NCI-H1417 treated with DMSO at 0.1 percent for 48 hours (cell line): ENCODE results near the gene SYT1.

Experiments
- DNase-seq: peaks from one replicate; lab custom pipeline; 2025; lab: John Stamatoyannopoulos, UW

The SYT1 gene

DNA sequence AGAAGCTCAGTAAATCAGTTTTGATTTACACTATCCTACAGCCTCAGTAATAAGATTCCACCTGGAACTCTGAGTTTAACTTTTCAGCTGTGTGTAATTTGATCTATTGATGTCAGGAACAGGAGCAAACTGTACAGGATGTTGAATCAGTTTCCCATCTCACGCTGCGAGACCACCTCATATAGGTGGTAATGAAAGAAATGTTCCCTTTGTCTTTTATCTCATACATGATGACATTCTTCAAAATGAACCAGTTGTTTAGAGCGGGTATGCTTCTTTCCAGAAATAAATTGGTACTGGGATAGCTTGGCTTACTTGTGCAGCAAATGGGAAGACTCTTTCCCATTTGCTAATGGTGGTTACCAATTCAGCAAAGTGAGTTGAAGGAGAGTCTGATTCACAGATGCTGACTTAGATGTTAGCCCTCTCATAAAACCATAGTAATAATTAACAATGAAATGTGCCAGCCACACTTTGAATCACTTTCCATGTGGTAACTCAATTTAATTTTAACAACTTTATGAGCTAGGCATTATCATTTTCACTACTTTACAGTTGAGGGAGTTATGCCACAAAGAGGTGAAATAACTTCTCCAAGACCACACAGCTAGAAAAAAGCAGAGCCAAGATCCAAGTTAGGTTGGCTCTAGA lies 574.7 kb downstream of the SYT1 start:
- DNase-seq = no peak

DNA sequence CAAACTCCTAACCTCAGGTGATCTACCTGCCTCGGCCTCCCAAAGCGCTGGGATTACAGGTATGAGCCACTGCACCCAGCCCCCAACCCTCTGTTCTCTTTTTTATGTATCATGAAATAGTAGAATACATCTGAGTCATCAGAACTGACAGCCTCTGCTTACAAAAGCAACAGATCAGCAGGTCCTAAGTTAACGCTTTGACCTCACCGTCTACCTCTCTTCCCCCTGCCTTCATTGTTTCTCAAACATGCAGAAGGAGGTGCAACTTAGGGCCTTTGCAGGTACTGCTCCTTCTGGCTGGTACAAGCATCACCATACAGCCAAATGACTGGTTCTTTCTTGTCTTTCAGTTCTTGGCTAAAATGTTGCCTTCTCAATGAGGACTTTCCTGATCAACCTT lies 577.0 kb downstream of the SYT1 start:
- no peak for DNase-seq

DNA sequence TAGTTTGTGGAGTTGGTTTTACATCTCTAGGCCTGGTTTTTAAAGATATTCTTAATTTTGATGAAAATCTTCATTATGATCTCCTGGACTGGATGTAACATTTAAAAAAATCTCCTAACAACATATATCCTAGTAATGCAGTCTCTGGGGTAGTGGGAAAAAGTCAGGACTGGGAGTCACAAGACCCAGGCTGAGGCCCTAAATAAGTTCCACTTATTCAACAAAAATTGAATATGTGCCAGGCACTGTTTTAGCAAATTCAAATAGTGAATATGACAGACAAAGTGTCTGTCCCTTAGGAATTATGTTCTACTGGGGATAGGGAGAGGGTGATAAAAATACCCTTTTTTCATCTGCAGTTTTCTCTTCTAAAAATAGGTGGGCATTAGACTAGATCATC lies 577.8 kb downstream of the SYT1 start:
- DNase-seq = no peak

DNA sequence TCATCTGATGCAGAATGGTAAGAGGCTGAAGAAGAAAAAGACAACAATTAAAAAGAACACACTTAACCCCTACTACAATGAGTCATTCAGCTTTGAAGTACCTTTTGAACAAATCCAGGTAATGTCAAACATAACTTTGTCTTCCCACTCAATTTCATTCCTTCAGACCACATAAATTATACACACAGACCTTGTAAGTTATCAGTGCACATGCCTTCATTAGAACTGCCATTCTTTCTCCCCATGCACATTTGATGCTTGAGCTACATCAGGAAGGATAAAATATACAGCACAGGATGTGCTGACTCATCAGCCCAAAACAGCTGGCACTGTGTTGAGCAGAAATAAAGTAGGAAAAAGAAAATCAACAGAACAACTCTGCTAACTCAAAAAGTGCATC lies 579.5 kb downstream of the SYT1 start:
- no peak for DNase-seq

DNA sequence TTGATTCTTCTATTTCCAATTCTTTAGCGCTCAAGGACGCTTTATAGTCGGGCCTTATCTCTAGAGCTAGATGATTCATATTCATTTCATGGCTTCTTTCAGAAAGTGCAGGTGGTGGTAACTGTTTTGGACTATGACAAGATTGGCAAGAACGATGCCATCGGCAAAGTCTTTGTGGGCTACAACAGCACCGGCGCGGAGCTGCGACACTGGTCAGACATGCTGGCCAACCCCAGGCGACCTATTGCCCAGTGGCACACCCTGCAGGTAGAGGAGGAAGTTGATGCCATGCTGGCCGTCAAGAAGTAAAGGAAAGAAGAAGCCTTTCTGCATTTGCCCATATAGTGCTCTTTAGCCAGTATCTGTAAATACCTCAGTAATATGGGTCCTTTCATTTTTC lies 584.2 kb downstream of the SYT1 start:
- no peak for DNase-seq

DNA sequence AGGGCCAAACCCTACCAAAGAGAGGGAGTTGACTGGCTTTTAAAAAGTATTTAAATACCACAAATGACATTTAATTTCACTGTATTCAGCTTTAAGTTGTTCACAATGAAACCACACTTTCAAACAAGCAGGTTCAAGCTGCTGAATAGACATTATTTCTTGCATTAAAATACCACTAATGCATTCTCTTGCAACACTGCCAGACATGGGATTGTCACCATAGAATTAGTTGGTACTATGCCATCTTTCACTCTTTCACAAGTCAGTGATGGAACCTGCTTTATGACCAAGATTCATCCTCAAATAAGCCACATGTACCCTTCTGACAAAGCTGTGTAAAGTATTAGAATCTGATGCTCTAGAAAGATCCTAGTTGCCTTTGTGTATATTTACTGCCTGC lies 586.8 kb downstream of the SYT1 start:
- no peak for DNase-seq

DNA sequence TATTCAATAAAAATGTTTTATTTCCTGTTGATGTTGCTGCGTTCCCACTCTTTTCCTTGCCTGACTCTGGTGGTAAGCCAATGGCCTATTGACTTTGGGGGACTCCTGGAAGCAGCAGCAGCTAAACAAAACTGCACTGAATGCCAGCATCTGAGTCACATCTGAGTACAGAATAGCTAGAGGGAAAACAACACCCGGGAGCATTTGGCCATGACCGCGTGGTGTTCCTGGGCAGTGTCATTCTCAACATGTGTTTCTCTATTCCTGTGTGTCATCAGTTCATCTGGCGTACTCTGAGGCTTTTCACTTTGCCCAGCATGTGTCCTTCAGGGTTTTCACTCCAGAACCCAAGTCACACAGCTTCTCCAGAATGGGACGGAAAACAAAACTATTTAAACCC lies 587.4 kb downstream of the SYT1 start:
- DNase-seq = no peak

DNA sequence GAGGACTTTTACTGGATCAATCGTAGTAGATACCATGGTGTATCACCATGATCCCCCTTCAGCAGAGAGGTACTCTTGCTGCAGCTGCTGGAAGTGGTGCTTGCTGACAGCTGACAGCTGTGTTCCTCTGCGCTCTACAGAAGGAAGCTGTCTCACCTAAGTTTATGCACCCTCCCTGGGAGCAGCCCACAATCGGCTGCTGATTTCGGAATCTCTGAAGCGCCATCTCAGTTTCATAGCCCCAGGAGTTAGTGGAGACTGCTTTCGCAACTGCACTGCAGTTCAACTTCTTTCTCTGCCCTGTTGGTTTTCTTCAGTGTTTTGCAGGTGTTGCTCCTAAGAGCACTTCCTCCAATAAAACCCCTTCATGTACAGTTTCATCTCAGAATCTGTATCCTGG lies 588.3 kb downstream of the SYT1 start:
- DNase-seq = no peak

DNA sequence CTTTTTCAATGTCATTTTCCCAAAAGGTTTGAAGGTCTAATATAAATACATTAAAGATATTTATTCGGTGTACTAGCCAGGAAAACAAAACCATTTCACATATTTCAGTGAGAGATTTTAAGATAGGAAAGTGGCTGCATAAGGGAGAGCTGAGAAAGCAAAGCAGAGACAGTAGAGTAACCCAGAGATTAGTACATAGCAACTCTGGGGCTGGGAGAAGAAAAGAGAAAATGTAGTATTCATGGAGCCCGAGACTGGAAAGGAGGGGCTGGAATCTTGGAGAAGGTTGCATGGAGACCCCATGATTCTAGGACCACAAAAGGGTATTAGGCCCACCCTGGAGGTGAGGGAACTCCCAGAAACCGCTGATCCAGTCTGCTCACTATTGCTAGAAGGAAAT lies 589.2 kb downstream of the SYT1 start:
- no peak for DNase-seq

DNA sequence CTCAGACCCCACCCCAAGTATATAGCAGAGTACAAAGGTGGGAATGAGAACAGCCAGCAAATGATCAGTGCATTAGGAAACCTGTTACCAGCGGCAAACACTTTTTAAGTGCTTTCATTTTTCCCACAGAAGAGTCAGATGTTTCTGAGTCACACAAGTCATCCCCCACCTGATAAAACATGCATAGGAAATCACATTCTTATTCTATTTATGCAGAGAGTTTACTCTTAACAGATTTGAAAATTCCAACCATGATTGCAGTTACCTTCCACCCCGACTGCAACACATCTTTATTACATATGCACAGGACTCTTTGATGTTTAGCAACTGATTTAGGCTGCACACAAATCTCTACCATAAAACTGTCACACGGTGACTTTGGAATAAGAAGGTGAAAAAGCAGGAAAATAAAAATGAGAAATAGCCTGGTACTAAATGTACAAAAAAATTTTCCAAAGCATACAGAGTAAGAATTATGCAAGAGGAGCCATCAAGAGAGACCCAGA lies 589.8 kb downstream of the SYT1 start:
- DNase-seq = no peak

DNA sequence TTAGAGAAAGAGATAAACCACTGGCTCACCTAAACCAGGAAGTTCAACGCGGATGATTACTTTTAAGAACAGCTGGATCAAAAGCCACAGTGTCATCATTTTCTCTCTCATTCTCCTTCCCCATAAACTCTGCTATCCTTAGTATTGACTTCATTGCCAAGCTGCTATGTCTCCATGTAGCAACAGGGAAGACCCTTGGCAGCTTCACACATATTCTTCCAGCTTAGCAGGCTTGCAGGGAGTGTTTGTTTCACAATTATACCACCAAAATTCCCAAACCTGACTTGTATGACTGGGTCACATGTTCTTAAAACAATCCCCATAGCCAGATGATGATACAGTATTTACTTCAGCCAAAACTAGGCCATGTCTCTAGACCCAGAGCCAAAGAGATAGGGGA lies 590.7 kb downstream of the SYT1 start:
- DNase-seq = no peak

DNA sequence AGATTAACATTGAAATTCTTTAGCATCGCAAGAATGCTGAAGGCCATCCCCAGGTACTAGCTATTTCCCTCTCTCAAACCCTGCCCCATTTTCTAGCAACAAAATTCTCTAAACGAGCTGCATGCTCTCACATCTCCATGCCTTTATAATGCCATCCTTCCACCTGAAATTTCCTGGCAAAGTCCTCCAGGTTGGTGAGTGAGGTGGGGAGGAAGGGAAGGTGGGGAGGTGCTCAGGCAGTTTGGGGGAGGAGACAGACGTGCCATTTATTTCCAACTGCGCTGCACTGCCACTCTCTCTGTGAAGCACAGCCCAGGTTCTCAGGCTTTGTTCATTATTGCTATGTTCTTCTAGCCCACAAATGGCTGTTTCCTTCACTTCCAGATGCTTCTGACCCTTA lies 617.7 kb downstream of the SYT1 start:
- DNase-seq = no peak

DNA sequence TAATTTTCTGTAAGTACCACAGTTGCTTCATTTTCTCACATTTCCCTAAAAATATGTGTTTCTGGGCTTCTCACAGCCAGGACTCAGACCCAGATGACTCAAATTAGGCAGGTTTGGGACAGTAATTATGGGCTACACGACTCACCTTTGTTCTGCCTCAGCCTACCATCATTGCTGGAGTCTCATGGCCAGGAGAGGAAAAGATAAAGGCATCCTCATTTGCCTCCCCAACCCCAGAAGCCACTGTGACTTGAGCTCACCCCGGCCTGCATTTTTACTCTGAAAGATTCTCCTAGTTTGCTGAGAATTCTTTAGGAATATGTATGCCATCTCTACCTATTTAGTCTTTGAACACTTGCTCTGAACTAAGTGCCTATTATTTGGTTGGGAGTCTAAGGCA lies 618.3 kb downstream of the SYT1 start:
- no peak for DNase-seq

DNA sequence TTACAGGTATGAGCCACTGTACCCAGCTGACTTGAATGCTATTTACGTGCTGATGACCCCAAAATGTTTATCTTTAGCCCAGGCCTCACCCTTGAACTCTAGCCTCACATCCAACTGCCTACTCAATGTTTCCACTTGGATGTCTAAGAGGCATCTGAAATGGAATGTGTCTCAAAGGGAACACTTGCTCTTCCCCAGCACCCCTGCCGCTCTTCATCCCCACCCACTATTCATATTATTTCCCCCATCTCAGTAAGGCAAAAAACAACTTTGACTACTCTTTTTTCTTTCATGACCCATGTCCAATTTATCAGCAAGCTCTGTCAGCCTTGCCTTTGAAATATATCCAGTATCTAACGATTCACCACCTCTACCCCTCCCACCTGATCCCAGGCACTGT lies 621.6 kb downstream of the SYT1 start:
- DNase-seq = no peak

DNA sequence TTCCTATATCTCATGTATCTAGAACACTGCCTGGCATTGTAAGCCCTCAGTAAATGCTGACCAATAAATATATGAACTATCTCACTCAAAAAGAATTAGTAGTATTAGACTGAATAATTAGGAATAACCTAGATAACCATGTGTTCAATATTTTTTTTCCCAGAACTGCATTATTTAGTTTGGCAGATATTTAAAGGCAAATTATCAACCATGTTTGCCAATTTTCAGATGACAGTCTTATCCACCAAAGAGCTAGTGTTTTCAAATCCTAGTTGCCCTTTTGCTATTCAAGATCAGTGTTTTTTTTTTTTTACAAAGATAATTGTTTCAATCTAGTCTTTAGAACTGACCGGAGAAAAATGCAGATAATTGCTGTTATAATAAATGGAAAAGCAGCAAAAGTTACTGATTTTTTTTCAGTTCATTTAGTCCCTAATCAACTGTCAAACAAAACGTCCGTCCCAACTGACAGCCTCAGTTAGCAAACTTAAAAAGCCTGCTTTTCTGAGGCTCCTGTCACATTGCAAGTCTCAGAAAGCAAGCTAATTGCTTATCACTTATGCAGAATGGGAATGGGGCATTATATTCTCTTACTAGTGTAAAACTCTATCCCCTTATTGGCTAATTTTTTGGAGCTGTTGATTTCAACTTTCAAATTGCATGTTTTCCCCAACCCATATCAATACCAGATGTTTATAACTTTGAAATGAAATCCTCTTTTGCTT lies 623.0 kb downstream of the SYT1 start:
- no peak for DNase-seq
